Heart left ventricle (tissue), 13 donors: ENCODE data around the gene FANCG.

ENCODE experiments used
- POLR2A ChIP-seq, 2 donors: fragments of 450-650 bp; IDR thresholded peaks; one replicate each; pipeline ENCODE4 v1.6.1; 2017; ENCODE audit warnings: antibody characterized with exemption in 2 of 2, mild to moderate bottlenecking in 2 of 2, moderate library complexity in 2 of 2
- TF ChIP-seq, protein P1 (sequence below), 12 donors: fragments of 200-600 bp; sonication (generic) in 4 of 12; IDR thresholded peaks; one replicate each; pipeline versions ENCODE4 v1.5.0 to v1.8.0; 2018 to 2022; ENCODE audit warnings: antibody characterized with exemption in 12 of 12, mild to moderate bottlenecking in 5 of 12
- donor health status: ischemic (EF 13 %, LVEDD 7.1; RV severe dilation, severe dysfunction).
- donor health status: DM: no; HTN: yes; CAD: no.
- donor health status: DM: no; HTN: no; CAD: no.
- donor health status: ischemic (EF 25% LVEDD 6.9; RV normal size, moderate dysfunction).
- donor health status: ischemic (EF 25% LVEDD 5.7; RV mildly dilated, moderate dysfunction).
- donor health status: ischemic (EF 35%, LVEDD 5.7; RV mildly dilated, moderate dysfunction).
- donor health status: nonischemic (EF 11% LVEDD 7.7; RV severe dilation, severe dysfunction).
- donor health status: DM: yes; HTN: yes; CAD: no.
- donor health status: PGD.
- donor health status: ischemic (EF 29% LVEDD 5.4; RV normal size, mild dysfunction).
- donor health status: nonischemic (EF 23%, LVEDD 6.1; RV moderate dilation, normal function).

DNA sequence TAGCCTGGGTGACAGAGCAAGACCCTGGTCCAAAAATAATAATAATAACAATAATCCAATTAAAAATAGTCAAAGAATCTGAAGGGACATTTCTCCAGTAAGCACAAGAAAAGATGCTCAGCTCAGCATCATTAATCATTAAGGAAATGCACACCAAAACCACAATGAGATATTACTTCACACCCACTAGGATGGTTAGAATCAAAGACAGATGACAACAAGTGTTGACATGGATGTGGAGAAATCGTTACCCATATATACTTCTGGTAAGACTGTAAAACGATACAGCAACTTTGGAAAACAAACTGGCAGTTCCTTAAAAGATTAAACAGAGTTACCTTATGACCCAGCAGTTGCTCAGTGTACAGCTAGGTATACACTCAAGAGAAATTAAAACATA, 5.3 kb upstream of the FANCG start:
- TF ChIP-seq, protein P1, sequence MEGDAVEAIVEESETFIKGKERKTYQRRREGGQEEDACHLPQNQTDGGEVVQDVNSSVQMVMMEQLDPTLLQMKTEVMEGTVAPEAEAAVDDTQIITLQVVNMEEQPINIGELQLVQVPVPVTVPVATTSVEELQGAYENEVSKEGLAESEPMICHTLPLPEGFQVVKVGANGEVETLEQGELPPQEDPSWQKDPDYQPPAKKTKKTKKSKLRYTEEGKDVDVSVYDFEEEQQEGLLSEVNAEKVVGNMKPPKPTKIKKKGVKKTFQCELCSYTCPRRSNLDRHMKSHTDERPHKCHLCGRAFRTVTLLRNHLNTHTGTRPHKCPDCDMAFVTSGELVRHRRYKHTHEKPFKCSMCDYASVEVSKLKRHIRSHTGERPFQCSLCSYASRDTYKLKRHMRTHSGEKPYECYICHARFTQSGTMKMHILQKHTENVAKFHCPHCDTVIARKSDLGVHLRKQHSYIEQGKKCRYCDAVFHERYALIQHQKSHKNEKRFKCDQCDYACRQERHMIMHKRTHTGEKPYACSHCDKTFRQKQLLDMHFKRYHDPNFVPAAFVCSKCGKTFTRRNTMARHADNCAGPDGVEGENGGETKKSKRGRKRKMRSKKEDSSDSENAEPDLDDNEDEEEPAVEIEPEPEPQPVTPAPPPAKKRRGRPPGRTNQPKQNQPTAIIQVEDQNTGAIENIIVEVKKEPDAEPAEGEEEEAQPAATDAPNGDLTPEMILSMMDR (IDR thresholded peaks at IDR 0.05) = no peak
- TF ChIP-seq POLR2A (IDR thresholded peaks at IDR 0.05) = no peak
